PC-9 (cell line): ENCODE data around the gene GK. TPM values are rescaled to one million over a fixed set of nuclear protein-coding genes. Genes with fewer than 3 reads are reported as not detected.

Experiments
- BruUV-seq: library from RNA; stranded (reverse); fragments of 400-500 nt; replicated peaks from 2 replicates; lab custom pipeline; 2021; lab: Mats Ljungman, UMichigan
- CTCF ChIA-PET: fragments of 300-600 bp; sonication (Branson Sonifier 250); formaldehyde crosslinking; loops from one replicate; lab custom pipeline; 2022; ENCODE audit warnings: antibody characterized with exemption; lab: Charles Lee
- POLR2A ChIA-PET: fragments of 300-600 bp; sonication (Branson Sonifier 250); formaldehyde crosslinking; loops from one replicate; lab custom pipeline; 2022; ENCODE audit warnings: antibody characterized with exemption; ENCODE audit not compliant: unreplicated experiment; lab: Charles Lee
- DNase-seq, 2 experiments: peaks; one replicate each; pipeline versions ENCODE4 v3.0.0 to v3.0.0-alpha.2; 2015 to 2022; ENCODE audit warnings: mixed read lengths in 1 of 2
- H2AFZ ChIP-seq: fragments of 200-600 bp; sonication (generic); 2 replicates; pipeline ENCODE4 v1.8.1; 2017; ENCODE audit warnings: antibody characterized with exemption
- H3F3A ChIP-seq: fragments of 200-600 bp; sonication (generic); 2 replicates; pipeline ENCODE4 v1.8.1; 2017; ENCODE audit warnings: antibody characterized with exemption, mild to moderate bottlenecking, low read depth; ENCODE audit not compliant: insufficient read depth
- H3K27ac ChIP-seq: fragments of 200-600 bp; sonication (generic); 2 replicates; pipeline ENCODE4 v1.6.1; 2016; ENCODE audit warnings: mixed run types
- H3K27me3 ChIP-seq: fragments of 200-600 bp; sonication (generic); 2 replicates; pipeline ENCODE4 v1.6.1; 2016; ENCODE audit warnings: low read depth, mixed run types; ENCODE audit not compliant: insufficient read depth
- H3K36me3 ChIP-seq: fragments of 200-600 bp; sonication (generic); 2 replicates; pipeline ENCODE4 v1.6.1; 2016; ENCODE audit warnings: low read depth, mixed run types
- H3K4me1 ChIP-seq: fragments of 200-600 bp; sonication (generic); replicated peaks from 2 replicates; pipeline ENCODE4 v1.6.1; 2016; ENCODE audit warnings: mixed run types; ENCODE audit not compliant: insufficient read depth
- H3K4me2 ChIP-seq: fragments of 200-600 bp; sonication (generic); 2 replicates; pipeline ENCODE4 v1.6.1; 2017; ENCODE audit warnings: mixed run types
- H3K4me3 ChIP-seq: fragments of 200-600 bp; sonication (generic); 2 replicates; pipeline ENCODE4 v1.6.1; 2016; ENCODE audit warnings: mixed run types
- H3K79me2 ChIP-seq: fragments of 200-600 bp; sonication (generic); 2 replicates; pipeline ENCODE4 v1.6.1; 2017; ENCODE audit warnings: low read depth, mixed run types
- H3K9me2 ChIP-seq: fragments of 200-600 bp; sonication (generic); 2 replicates; pipeline ENCODE4 v1.8.1; 2017; ENCODE audit warnings: mild to moderate bottlenecking; ENCODE audit not compliant: insufficient read depth
- H3K9me3 ChIP-seq: fragments of 200-600 bp; sonication (generic); 2 replicates; pipeline ENCODE4 v1.8.1; 2016; ENCODE audit warnings: low read depth; ENCODE audit not compliant: insufficient read depth
- H4K20me1 ChIP-seq: fragments of 200-600 bp; sonication (generic); 2 replicates; pipeline ENCODE4 v1.8.1; 2017; ENCODE audit not compliant: insufficient read depth
- CTCF ChIP-seq: fragments of 200-600 bp; sonication (generic); conservative IDR thresholded peaks from 2 replicates; pipeline ENCODE4 v1.6.1; 2017; ENCODE audit warnings: mixed run types, antibody characterized with exemption, mild to moderate bottlenecking, moderate library complexity
- EZH2 ChIP-seq: fragments of 200-600 bp; sonication (generic); IDR thresholded peaks from 2 replicates; pipeline ENCODE4 v1.8.0; 2017; ENCODE audit warnings: antibody characterized with exemption, low read depth
- intact Hi-C: fragments of 100-400 bp; cut with micrococcal nuclease; formaldehyde crosslinking; loops from one replicate; pipeline ENCODE4 v1.10.0; 2022; ENCODE audit not compliant: unreplicated experiment
- total RNA-seq: library from RNA; stranded (reverse); gene quantifications from 2 replicates; pipeline ENCODE4 v1.2.3, GENCODE V29; 2021

Gene GK
- total RNA-seq, 1 experiment from 2014 or later, result 5.4 TPM

DNA sequence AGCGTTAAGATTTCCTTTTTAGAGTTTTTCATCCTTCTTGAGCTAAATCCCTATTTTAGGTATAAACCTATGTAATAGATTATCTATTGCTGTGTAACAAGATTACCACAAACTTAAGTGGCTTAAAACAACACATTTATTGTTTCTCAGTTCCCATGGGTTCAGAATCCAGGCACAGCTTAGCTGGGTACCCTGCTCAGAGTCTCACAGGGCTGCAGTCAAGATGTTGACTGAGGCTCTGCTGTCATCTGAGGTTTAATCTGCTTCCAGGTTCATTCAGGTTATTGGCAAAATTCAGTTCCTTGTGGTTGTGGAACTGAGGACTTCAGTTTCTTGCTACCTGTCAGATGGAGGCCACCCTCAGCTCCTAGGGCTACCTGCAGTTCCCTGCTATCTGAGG lies 60.9 kb downstream of the GK start:
- H3F3A ChIP-seq, result no peaks in the 10 kb centered on the region
- no peaks in the 10 kb centered on the region for H3K36me3 ChIP-seq
- H3K27me3 ChIP-seq, result no peaks in the 10 kb centered on the region
- no peaks in the 10 kb centered on the region for H3K4me1 ChIP-seq
- POLR2A ChIA-PET, result no interaction called here
- H3K79me2 ChIP-seq, result no peaks in the 10 kb centered on the region
- H3K27ac ChIP-seq, result no peak overlapping the region
- no peak for DNase-seq
- H3K9me2 ChIP-seq, result no peaks in the 10 kb centered on the region
- no peak overlapping the region for H2AFZ ChIP-seq
- no peaks in the 10 kb centered on the region for H3K9me3 ChIP-seq
- TF ChIP-seq CTCF (no peak), EZH2 (no peak)
- no TSS peak for BruUV-seq
- intact Hi-C loops, result no loop called here
- no peaks in the 10 kb centered on the region for H4K20me1 ChIP-seq
- H3K4me2 ChIP-seq, result no peak overlapping the region
- CTCF ChIA-PET, result no interaction called here
- no peak overlapping the region for H3K4me3 ChIP-seq

DNA sequence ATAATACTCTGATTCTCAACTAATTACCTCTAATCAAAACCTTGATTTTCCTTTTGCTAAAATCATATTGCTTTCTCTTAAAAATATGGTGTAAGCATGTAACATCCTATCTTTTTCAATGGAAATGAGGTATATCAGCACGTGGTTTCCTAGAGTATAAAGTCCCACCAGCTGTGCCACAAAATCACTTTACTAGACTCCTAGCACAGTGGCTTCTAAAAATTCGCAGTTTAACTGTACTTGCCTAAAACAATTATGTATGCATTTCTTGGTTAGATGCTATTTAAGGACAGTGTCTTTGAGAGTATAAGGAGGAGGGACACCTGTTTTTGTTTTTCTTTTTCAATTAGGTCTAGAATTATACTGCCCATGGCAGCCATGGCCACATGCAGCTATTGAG lies 62.8 kb downstream of the GK start:
- Histone ChIP-seq H3F3A (no peaks in the 10 kb centered on the region), H2AFZ (no peak overlapping the region), H3K9me2 (no peaks in the 10 kb centered on the region), H4K20me1 (no peaks in the 10 kb centered on the region), H3K36me3 (no peaks in the 10 kb centered on the region), H3K4me3 (no peak overlapping the region), H3K4me1 (no peaks in the 10 kb centered on the region), H3K27ac (no peak overlapping the region), H3K4me2 (no peak overlapping the region), H3K79me2 (no peaks in the 10 kb centered on the region), H3K27me3 (no peaks in the 10 kb centered on the region), H3K9me3 (no peaks in the 10 kb centered on the region)
- TF ChIP-seq EZH2, result no peak
- TF ChIP-seq CTCF, result no peak
- CTCF ChIA-PET, result no interaction called here
- intact Hi-C loops, result no loop called here
- no peak for DNase-seq
- BruUV-seq, result no TSS peak
- POLR2A ChIA-PET, result no interaction called here

GRCh38 chrX:30733852-30734660 lies 80.8 kb downstream of the GK start:
- TF ChIP-seq CTCF (no peak), EZH2 (no peak)
- H3K4me3 ChIP-seq, result no peak overlapping the region
- no TSS peak for BruUV-seq
- no peaks in the 10 kb centered on the region for H3K27me3 ChIP-seq
- ChIA-PET CTCF (no interaction called here), POLR2A (no interaction called here)
- H2AFZ ChIP-seq, result no peak overlapping the region
- H3K36me3 ChIP-seq, result no peaks in the 10 kb centered on the region
- H3K4me2 ChIP-seq, result no peak overlapping the region
- H3K9me3 ChIP-seq, result no peaks in the 10 kb centered on the region
- intact Hi-C loops, result no loop called here
- no peaks in the 10 kb centered on the region for H3F3A ChIP-seq
- H3K9me2 ChIP-seq, result no peaks in the 10 kb centered on the region
- H4K20me1 ChIP-seq, result no peaks in the 10 kb centered on the region
- no peak overlapping the region for H3K27ac ChIP-seq
- no peaks in the 10 kb centered on the region for H3K4me1 ChIP-seq
- DNase-seq, result no peak
- H3K79me2 ChIP-seq, result no peaks in the 10 kb centered on the region
